Measurements from ENCODE around the gene ARAP2.

- no peak for TF ChIP-seq EP300 (IDR thresholded peaks at IDR 0.05)
- TF ChIP-seq CTCF (IDR thresholded peaks at IDR 0.05) = no peak
- no peak for TF ChIP-seq POLR2A (IDR thresholded peaks at IDR 0.05)
- TF ChIP-seq POLR2AphosphoS5 (IDR thresholded peaks at IDR 0.05) = no peak
Observed at GRCh38 chr4:36208893-36209473, 35.3 kb downstream of the ARAP2 start.
